OCI-M1 (cell line): ENCODE measurements around the gene DHX15.

Experiments used
- DNase-seq: peaks from one replicate; lab custom pipeline; 2025; lab: John Stamatoyannopoulos, UW

Gene DHX15

GRCh38 chr4:24584211-24584850 lies at the start of gene DHX15:
DHX15 (minus strand) TSS chr4:24584554; CDS start chr4:24584393, 161 bp downstream.
- DNase-seq: peak; percentile 97

GRCh38 chr4:24632011-24632410 lies 47.7 kb upstream of the DHX15 start:
- DNase-seq: no peak

DNA sequence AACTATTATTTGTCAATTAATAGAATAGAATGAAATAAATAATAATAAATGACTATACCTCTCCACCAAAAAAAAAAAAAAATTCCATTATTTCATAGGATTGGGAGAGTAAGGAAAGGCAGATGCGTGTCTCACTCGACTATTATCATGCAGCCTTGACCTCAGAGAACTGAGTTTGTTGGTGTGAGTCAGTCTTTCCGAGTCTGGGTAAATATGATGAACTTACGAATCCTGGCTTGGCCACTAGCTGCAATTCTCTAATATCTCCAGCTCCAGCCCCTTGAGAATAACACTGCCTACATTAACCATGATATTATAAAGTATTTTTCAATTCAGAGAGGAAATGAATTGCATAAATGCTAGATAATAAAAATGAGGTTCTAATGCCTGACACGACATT lies 46.6 kb upstream of the DHX15 start:
- DNase-seq: peak; percentile 27

DNA sequence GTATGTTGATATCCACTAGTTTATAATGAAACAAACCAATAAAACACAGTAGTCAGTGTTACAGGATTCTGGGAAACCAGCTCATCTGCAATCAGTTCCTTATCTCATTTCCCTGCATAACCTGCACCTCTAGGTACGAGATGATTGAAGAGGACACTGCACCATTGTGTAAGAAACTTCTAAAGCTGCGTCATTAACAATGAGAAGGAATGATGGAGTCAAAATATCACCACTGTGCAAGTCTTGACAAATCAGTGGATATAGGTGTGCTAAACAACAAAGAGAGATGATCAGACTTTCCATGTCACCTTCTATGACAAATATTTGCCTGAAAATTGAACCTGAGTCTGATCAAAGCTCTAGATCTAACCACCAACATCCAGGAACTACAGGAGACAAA lies 40.7 kb upstream of the DHX15 start:
- DNase-seq: no peak

DNA sequence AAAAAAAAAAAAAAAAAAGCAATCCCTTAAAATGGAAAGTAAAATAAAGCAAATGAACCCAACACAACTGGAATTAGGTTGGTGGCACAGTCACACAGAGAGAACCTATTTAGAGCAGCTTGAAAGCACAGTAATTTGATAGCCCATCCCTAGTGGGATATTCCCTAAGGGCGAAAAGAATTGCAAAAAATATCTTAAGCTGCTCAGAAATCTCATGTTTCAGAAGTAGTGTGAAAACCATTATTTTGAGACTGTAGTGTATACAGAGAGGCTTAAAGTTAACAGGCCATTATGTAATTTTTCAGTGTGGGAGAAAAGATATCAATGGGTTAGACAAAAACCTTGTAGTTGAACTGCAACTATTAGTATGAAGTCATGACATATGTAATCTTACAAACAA lies 40.0 kb upstream of the DHX15 start:
- DNase-seq: no peak

DNA sequence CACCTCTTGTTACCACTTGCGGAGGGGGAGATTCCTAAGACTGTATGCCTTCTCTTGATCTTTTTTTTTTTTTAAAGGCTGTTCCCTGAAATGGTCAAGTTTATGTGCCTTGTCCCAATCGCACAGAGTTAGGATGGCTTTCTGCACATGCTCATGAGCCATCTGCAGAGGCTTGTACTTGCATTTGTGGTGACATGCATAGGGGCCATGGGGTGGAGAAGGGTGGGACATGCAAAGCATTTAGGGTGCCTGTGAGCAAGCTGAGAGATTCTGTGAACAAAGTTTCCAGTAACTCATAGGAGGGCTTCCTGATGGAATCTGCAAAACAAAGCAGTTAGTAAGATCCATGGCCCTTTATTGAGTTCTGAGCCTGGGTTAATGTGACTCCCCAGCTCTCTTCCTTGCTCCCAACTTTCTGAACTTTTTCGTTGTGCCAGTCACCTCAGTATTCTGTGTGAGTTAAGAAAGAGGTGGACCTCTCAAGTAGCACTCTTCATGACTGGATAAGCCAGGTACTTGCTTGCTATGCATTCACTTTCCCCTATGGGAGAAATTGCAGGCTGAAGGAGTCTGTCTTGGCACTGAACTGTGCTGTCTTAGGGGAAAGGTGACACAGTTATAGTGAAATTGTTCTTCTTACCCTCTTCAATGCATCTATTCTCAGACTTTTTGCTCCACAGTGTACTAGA lies 37.9 kb upstream of the DHX15 start:
- no peak for DNase-seq

DNA sequence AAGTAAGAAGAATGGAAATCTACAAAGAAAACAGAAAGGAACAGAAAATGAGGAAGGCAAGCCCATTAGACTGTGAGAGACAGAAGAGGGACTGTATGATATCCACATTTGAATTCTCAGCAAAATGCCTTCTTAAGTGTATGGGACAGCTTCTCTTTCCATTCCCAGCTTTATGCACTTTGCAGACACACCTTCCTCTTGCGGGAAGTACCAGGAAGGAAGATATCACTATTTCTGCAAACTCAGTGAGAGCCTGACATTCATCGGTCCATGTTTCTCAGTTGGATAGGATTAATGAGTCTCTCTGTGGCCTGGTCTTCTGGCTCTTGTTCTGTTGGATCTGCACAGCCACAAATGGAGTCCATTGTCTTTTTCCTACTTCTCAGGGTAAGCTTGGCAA lies 31.6 kb upstream of the DHX15 start:
- no peak for DNase-seq

DNA sequence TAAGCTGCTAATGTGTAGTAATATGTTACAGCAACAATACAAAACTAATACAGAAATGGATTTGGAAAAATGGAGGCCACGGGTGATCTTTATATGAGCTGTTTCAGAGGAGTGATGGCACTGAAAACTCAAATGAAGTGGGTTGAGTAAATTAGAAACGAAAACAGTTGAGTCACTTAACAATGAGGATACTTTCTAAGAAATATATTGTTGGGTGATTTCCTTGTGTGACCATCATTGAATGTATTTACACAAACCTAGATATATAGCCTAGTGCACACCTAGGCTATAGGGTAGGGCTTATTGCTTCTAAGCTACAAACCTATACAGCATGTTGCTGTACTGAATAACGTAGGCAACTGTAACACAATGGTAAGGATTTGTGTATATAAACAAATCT lies 30.5 kb upstream of the DHX15 start:
- no peak for DNase-seq

DNA sequence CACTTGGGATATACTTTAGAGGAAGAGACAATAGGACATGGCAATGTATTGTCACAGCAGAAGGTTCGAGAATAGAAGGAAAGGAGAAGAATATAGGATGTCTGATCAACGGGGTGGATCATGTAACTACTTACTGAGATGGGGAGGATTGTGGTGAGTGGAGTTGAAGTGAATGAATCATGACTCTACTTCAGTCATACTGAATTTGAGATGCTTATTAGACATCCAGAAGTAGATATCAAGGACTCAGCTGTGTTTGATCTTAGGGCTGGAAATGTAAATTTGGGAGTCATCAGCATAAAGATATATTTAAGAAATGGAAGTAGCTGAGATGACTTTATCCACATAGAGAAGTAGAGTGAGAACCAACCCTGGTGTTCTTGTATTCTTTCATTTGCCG lies 29.1 kb upstream of the DHX15 start:
- no peak for DNase-seq

DNA sequence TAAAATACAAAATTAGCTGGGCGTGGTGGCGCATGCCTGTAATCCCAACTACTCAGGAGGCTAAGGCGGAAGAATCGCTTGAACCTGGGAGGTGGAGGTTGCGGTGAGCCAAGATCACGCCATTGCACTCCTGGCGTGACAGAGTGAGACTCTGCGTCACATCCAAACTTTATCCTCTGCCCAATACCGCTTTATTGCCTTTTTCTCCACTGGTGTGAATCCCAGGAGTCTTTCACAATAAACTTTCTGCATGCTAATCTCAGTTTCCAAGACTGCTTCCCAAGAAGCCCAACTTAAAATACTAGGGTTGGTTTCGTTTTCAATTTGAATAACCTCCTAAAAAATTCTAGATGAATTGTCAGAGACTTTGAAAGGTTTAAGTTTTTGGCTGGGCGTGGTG lies 27.2 kb upstream of the DHX15 start:
- DNase-seq: no peak

GRCh38 chr4:24607334-24607733 lies 23.0 kb upstream of the DHX15 start:
- no peak for DNase-seq

- DNase-seq: no peak
Observed at GRCh38 chr4:24605216-24605615, 20.9 kb upstream of the DHX15 start.

GRCh38 chr4:24604558-24605214 lies 20.3 kb upstream of the DHX15 start:
- DNase-seq: no peak

DNA sequence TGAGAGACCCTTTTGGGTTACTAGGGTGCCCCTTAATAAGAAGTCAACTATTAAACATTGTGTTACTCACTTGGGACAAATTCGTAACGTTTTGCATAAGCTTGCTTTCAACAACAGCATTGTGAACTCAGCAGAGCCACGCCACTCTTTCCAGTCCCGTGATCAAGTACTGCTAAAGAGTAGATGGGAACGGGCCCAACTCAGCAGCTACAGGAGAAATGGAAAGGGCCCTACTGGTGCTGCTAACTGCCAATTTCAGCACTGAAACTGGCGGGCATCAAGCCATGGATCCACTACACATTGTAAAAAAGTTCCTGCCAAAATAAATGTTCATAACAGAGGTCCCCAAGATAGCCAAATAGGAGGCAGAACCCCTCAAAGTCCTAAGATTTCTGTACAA lies 19.0 kb upstream of the DHX15 start:
- no peak for DNase-seq

GRCh38 chr4:24601121-24601520 lies 16.8 kb upstream of the DHX15 start:
- no peak for DNase-seq

DNA sequence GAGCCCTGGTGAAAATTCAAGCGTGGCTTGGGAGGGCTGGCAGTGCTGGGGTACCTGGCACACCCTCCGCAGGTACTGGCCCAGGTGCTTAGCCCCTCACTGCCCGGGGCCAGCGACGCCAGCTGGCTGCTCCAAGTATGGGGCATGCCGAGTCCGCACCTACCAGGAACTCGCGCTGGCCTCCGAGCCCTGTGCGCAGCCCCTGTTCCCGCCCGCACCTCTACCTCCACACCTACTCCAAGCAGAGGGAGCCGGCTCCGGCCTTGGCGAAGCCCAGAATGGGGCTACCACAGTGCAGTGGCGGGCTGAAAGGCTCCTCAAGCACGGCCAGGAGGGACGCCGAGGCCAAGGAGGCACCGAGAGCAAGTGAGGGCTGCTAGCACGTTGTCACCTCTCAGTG lies 14.9 kb upstream of the DHX15 start:
- DNase-seq: no peak

DNA sequence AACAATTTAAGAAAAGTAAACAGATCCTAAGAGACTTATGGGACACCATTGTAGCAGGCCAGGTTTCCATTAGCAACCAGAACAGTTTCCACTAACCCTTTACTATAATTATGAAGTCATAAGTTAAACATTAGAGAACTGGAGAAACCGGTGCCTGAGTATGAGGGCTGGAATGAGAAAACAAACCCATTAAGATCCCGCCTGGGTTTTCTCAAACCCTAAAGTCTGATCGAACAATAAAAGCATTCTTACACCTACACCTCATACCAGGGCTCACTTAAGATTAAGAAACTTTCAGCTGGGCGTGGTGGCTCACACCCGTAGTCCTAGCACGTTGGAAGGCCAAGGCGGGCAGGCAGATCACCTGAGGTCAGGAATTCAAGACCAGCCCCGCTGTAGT lies 13.7 kb upstream of the DHX15 start:
- no peak for DNase-seq

DNA sequence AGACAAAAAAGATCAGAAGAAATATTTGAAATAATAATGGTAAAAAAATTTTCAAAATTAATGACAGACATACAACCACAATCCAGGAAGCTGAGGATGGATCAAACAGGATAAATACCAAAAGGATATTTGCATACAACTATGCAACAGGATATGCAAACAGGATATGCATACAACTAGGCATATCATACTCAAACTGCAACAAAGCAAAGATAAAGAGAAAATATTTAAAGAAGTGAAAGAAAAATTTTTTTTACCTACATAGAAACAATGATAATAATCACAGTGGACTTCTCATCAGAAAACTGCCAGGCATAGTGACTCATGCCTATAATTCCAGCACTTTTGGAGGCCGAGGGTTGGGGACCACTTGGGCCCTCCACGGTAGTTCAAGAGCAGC lies 11.3 kb upstream of the DHX15 start:
- no peak for DNase-seq

- DNase-seq: no peak
Observed at GRCh38 chr4:24594887-24595286, 10.5 kb upstream of the DHX15 start.

DNA sequence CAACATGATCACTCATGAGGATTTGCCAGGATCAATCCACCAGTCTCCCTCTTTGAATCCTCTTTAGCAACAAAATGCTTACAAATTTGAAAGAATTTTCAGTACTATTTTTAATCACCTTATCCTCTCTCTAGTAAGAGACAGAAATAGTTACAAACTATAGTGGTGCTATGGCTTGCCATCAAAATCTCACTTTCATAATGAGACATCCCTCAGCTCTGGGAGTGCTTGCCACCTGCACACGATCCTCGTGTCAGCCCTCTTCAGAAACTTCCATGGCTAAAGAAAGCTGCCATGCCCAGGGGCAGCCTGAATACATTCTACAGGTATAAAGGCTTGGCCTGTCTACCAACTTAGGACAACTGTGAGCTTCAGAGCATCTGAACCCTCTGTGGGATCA lies 5.1 kb upstream of the DHX15 start:
- no peak for DNase-seq

DNA sequence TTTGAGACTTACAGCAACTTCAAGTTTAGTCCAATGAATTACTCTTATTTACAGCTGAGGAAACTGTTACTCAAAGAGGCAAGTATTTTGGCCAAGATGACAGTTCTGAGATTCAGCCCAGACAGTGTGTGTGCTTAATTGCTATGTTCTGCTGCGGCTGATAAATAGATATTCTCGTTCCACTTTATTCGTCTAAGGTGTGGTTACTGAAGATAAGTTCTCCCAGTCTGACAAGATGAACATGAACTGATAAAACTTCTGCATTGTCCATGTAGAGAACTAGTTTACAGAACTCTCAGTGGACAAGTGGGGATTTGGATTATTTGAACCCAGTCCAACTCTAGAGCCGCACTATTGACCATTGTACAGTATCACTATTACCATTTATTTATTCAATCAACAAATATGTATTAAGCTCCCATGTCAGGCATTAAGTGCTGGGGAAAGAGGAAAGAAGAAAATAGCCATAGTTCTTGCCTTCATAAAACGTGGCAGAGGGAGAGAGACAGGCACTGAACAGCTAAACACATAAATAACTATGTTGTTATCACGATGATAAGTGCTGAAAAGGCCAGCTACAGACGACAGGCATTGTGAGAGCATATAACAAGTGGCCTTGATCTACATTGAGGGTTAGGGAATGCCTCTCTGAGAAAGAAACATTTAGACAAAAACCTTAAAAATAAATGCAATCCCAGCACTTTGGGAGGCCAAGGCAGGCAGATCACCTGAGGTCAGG lies 4.0 kb upstream of the DHX15 start:
- DNase-seq: peak; percentile 41

DNA sequence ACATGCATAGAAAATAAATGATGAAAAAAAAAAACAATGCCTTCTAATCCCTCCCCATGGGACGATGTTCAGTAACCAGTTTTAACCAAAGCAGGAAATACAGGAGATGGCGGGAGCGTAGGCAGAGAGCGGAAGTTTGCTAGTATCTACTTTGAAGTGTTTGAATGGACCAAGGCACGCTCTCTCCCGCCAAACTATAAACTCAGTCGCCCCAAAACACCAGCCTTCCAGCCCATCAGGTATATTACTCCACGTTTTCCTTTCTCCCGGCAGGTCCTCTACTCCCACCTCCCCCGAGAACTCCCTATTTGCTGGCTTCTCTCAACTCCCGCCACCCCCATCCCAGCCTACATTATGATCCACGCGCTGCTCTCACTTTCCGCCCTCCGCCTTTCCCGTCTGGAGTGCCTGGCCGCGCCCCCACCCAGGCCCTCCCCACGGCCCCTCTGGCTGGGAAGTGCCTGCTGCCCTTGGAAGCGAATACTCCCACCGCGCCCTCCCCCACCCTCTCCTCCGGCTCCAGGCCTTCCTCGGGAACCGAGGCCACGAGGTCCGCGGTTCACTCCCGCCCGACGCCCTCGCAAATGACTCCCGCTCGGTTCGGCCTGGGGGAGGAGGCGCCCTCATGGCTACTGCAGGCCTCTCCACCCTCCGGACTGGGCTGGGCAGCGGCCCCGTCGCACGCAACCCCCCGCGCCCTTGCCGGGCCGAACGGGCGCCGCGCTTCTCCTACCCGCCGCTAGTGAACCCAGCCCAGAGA lies 723 bp downstream of the DHX15 start:
- peak; percentile 72 for DNase-seq
